H9 (cell line): ENCODE results near the gene PDE4DIP. TPM values are rescaled to one million over a fixed set of nuclear protein-coding genes. Genes with fewer than 3 reads are reported as not detected.
"Not testable (repeated sequence)": the region's sequence is repeated elsewhere in the genome, so short reads cannot be mapped to it uniquely, and the experiment has no call there.

Experiments
- DNase-seq: peaks from one replicate; pipeline ENCODE4 v3.0.0-alpha.2; 2017
- H2AFZ ChIP-seq: one replicate; pipeline ENCODE4 v1.6.1; 2013; ENCODE audit warnings: mild to moderate bottlenecking, low read length, control low read depth, moderate library complexity
- H2AK5ac ChIP-seq: 2 replicates; pipeline ENCODE4 v1.6.1; 2013; ENCODE audit warnings: low read length, control low read depth, mixed read lengths; ENCODE audit not compliant: insufficient read length
- H2BK120ac ChIP-seq: one replicate; pipeline ENCODE4 v1.6.1; 2013; ENCODE audit warnings: low read depth, mild to moderate bottlenecking, low read length, control low read depth, inconsistent platforms; ENCODE audit not compliant: poor library complexity, severe bottlenecking
- H2BK12ac ChIP-seq: 2 replicates; pipeline ENCODE4 v1.6.1; 2013; ENCODE audit warnings: low read length, control low read depth, mixed read lengths, low read depth; ENCODE audit not compliant: insufficient read length
- H2BK15ac ChIP-seq: 2 replicates; pipeline ENCODE4 v1.6.1; 2013; ENCODE audit warnings: low read depth, low read length, control low read depth
- H2BK20ac ChIP-seq: one replicate; pipeline ENCODE4 v1.6.1; 2013; ENCODE audit warnings: low read depth, mild to moderate bottlenecking, low read length, control low read depth, inconsistent platforms; ENCODE audit not compliant: poor library complexity, severe bottlenecking
- H2BK5ac ChIP-seq: 2 replicates; pipeline ENCODE4 v1.6.1; 2013; ENCODE audit warnings: low read length, control low read depth, mixed read lengths; ENCODE audit not compliant: insufficient read length
- H3K14ac ChIP-seq: 2 replicates; pipeline ENCODE4 v1.6.1; 2013; ENCODE audit warnings: low read length, control low read depth; ENCODE audit not compliant: insufficient read depth
- H3K18ac ChIP-seq: 2 replicates; pipeline ENCODE4 v1.6.1; 2013; ENCODE audit warnings: low read depth, mild to moderate bottlenecking, mixed read lengths, low read length, control low read depth; ENCODE audit not compliant: insufficient read length
- H3K23ac ChIP-seq: 2 replicates; pipeline ENCODE4 v1.6.1; 2013; ENCODE audit warnings: low read length, control low read depth, mixed read lengths, low read depth; ENCODE audit not compliant: insufficient read length
- H3K23me2 ChIP-seq: 2 replicates; pipeline ENCODE4 v1.6.1; 2013; ENCODE audit warnings: low read depth, mild to moderate bottlenecking, mixed read lengths, low read length, control low read depth; ENCODE audit not compliant: insufficient read length, poor library complexity, severe bottlenecking
- H3K27ac ChIP-seq: 2 replicates; pipeline ENCODE4 v1.5.1; 2013; ENCODE audit warnings: low read length, control low read depth, mixed read lengths, low read depth; ENCODE audit not compliant: insufficient read length
- H3K27me3 ChIP-seq: 2 replicates; pipeline ENCODE4 v1.6.1; 2013; ENCODE audit warnings: low read length, control low read depth, inconsistent platforms; ENCODE audit not compliant: insufficient read depth
- H3K4ac ChIP-seq: 2 replicates; pipeline ENCODE4 v1.6.1; 2013; ENCODE audit warnings: low read depth, mild to moderate bottlenecking, control low read depth, inconsistent platforms, low read length, moderate library complexity
- H3K4me1 ChIP-seq: 2 replicates; pipeline ENCODE4 v1.6.1; 2013; ENCODE audit warnings: low read length, control low read depth, inconsistent platforms; ENCODE audit not compliant: insufficient read depth
- H3K4me2 ChIP-seq: 2 replicates; pipeline ENCODE4 v1.6.1; 2013; ENCODE audit warnings: low read length, control low read depth, mixed read lengths; ENCODE audit not compliant: insufficient read length, insufficient read depth
- H3K56ac ChIP-seq: 2 replicates; pipeline ENCODE4 v1.6.1; 2013; ENCODE audit warnings: low read depth, mild to moderate bottlenecking, mixed read lengths, low read length, control low read depth; ENCODE audit not compliant: insufficient read length
- H3K79me1 ChIP-seq: 2 replicates; pipeline ENCODE4 v1.6.1; 2013; ENCODE audit warnings: low read depth, mild to moderate bottlenecking, moderate library complexity, low read length, control low read depth, inconsistent platforms; ENCODE audit not compliant: insufficient read depth, poor library complexity, severe bottlenecking
- H3K79me2 ChIP-seq: 2 replicates; pipeline ENCODE4 v1.6.1; 2013; ENCODE audit warnings: low read length, control low read depth, inconsistent platforms; ENCODE audit not compliant: insufficient read depth
- H3K9ac ChIP-seq: 2 replicates; pipeline ENCODE4 v1.6.1; 2013; ENCODE audit warnings: low read length, control low read depth, mixed read lengths; ENCODE audit not compliant: insufficient read length; ENCODE audit errors: extremely low read depth
- H3K9me3 ChIP-seq: one replicate; pipeline ENCODE4 v1.6.1; 2013; ENCODE audit warnings: low read depth, low read length, inconsistent platforms; ENCODE audit not compliant: control insufficient read depth
- H3T11ph ChIP-seq: one replicate; pipeline ENCODE4 v1.6.1; 2013; ENCODE audit warnings: mild to moderate bottlenecking, low read length, control low read depth, inconsistent platforms
- H4K20me1 ChIP-seq: one replicate; pipeline ENCODE4 v1.6.1; 2013; ENCODE audit not compliant: control insufficient read depth, insufficient read length, insufficient read depth
- H4K5ac ChIP-seq: 2 replicates; pipeline ENCODE4 v1.6.1; 2013; ENCODE audit warnings: low read depth, mild to moderate bottlenecking, mixed read lengths, low read length, control low read depth; ENCODE audit not compliant: insufficient read length
- H4K8ac ChIP-seq: replicated peaks from 2 replicates; pipeline ENCODE4 v1.6.1; 2013; ENCODE audit warnings: low read length, control low read depth, mixed read lengths, low read depth; ENCODE audit not compliant: insufficient read length
- H4K91ac ChIP-seq: 2 replicates; pipeline ENCODE4 v1.6.1; 2013; ENCODE audit warnings: low read depth, mild to moderate bottlenecking, moderate library complexity, mixed read lengths, low read length, control low read depth; ENCODE audit not compliant: insufficient read length
- H3K27ac Mint-ChIP-seq, 3 experiments: 2 replicates in 2 of 3; 3 replicates in 1 of 3; pipeline ENCODE4 v1.8.0; 2020 to 2021; ENCODE audit warnings: mixed read lengths in 3 of 3, mild to moderate bottlenecking in 1 of 3, moderate library complexity in 1 of 3
- H3K27me3 Mint-ChIP-seq: 2 replicates; pipeline ENCODE4 v1.8.0; 2021; ENCODE audit warnings: low read depth, mild to moderate bottlenecking, moderate library complexity, mixed read lengths
- H3K36me3 Mint-ChIP-seq, 3 experiments: 2 replicates in 2 of 3; 3 replicates in 1 of 3; pipeline ENCODE4 v1.8.0; 2020 to 2021; ENCODE audit warnings: low read depth in 3 of 3, mixed read lengths in 3 of 3; ENCODE audit not compliant: insufficient read depth in 1 of 3
- H3K4me1 Mint-ChIP-seq, 2 experiments: 2 replicates each; pipeline ENCODE4 v1.8.0; 2020; ENCODE audit warnings: mixed read lengths in 2 of 2
- H3K4me3 Mint-ChIP-seq, 2 experiments: 2 replicates in 1 of 2; 3 replicates in 1 of 2; pipeline ENCODE4 v1.8.0; 2020 to 2021; ENCODE audit warnings: mild to moderate bottlenecking in 2 of 2, mixed read lengths in 2 of 2, moderate library complexity in 1 of 2
- H3K9me3 Mint-ChIP-seq, 2 experiments: 2 replicates in 1 of 2; 3 replicates in 1 of 2; pipeline ENCODE4 v1.8.0; 2020; ENCODE audit warnings: mild to moderate bottlenecking in 2 of 2, mixed read lengths in 2 of 2, moderate library complexity in 1 of 2
- WGBS: extraction: QIAGEN DNeasy Blood & Tissue Kit; methylation state at CpG from one replicate; pipeline ENCODE4 v1.1.7; 2013; ENCODE audit warnings: missing lambda C conversion rate, low lambda C conversion rate, mixed read lengths; ENCODE audit not compliant: insufficient read length; ENCODE audit errors: extremely low coverage; 5-methylcytosine and 5-hydroxymethylcytosine counted together
- total RNA-seq: library from RNA; stranded (reverse); gene quantifications from 2 replicates; pipeline ENCODE4 v1.2.1, GENCODE V29; 2021
- TF ChIP-seq, protein P1 (sequence below): fragments of 200-600 bp; sonication (generic); conservative IDR thresholded peaks from 3 replicates; pipeline ENCODE4 v1.8.0; 2021; ENCODE audit warnings: antibody characterized with exemption, mild to moderate bottlenecking

PDE4DIP gene
- total RNA-seq, 1 experiment from 2014 or later: 15.7 TPM

DNA sequence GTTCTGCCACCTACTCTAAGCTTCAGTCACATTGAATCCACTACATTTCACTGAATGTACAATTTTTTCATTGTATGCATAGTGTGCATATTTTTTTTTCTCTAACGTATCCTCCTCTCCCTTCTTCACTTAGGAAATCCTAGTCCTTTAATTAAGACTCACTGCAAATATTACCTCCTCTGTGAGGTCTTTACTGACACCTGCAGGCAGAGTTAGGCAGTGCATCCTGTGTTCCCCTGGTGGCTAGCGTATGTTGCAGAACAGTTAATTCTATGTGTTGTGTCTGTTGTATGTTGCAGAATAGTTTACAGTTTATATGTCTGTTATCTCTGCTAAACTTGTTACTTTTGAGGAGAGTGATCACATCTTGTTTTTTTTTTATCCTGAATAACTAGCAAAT is 121.9 kb downstream of the PDE4DIP start:
- not testable (repeated sequence) for H3K56ac ChIP-seq, H4K20me1 ChIP-seq, H3K9ac ChIP-seq, H3K23me2 ChIP-seq, H3K4me3 Mint-ChIP-seq, H2BK15ac ChIP-seq, H2BK20ac ChIP-seq, DNase-seq, H3K4me2 ChIP-seq, H2AK5ac ChIP-seq, H3K27me3 Mint-ChIP-seq, H3K79me2 ChIP-seq, H3K23ac ChIP-seq, H3T11ph ChIP-seq, H3K27ac ChIP-seq, H2AFZ ChIP-seq, H3K36me3 Mint-ChIP-seq, H4K5ac ChIP-seq, H3K14ac ChIP-seq, H3K27ac Mint-ChIP-seq, H3K18ac ChIP-seq, H3K4ac ChIP-seq, H3K9me3 ChIP-seq, H2BK5ac ChIP-seq, H3K4me1 Mint-ChIP-seq, H2BK12ac ChIP-seq, H2BK120ac ChIP-seq, H3K27me3 ChIP-seq, H3K4me1 ChIP-seq, H4K91ac ChIP-seq, H4K8ac ChIP-seq, H3K79me1 ChIP-seq, H3K9me3 Mint-ChIP-seq
- TF ChIP-seq, protein P1, sequence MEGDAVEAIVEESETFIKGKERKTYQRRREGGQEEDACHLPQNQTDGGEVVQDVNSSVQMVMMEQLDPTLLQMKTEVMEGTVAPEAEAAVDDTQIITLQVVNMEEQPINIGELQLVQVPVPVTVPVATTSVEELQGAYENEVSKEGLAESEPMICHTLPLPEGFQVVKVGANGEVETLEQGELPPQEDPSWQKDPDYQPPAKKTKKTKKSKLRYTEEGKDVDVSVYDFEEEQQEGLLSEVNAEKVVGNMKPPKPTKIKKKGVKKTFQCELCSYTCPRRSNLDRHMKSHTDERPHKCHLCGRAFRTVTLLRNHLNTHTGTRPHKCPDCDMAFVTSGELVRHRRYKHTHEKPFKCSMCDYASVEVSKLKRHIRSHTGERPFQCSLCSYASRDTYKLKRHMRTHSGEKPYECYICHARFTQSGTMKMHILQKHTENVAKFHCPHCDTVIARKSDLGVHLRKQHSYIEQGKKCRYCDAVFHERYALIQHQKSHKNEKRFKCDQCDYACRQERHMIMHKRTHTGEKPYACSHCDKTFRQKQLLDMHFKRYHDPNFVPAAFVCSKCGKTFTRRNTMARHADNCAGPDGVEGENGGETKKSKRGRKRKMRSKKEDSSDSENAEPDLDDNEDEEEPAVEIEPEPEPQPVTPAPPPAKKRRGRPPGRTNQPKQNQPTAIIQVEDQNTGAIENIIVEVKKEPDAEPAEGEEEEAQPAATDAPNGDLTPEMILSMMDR: peak; percentile 22; the same call in 2 of the 3 replicates
- WGBS: no CpG with 5 or more reads among the region's 2 CpGs

DNA sequence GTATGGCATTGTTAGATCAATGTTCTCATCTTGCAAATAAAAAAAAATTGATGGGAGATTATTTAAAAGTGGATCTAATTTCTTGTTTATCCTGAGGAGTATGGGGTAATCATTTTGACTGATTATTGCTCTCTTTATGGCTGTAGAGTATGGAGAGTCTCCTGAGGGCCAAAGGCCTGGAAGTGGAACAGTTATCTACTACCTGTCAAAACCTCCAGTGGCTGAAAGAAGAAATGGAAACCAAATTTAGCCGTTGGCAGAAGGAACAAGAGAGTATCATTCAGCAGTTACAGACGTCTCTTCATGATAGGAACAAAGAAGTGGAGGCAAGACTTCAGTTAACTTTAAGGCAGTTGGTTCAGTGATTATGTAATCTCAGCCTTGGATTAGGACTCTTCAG is 123.4 kb downstream of the PDE4DIP start:
- H4K5ac ChIP-seq, DNase-seq, H3K27ac ChIP-seq, H3K79me1 ChIP-seq, H3K14ac ChIP-seq, H3K36me3 Mint-ChIP-seq, H2AFZ ChIP-seq, H3T11ph ChIP-seq, H3K4me3 Mint-ChIP-seq, H3K4me1 Mint-ChIP-seq, H3K27ac Mint-ChIP-seq, H2BK20ac ChIP-seq, H2BK12ac ChIP-seq, H4K8ac ChIP-seq, H3K9me3 Mint-ChIP-seq, H3K27me3 Mint-ChIP-seq, H3K79me2 ChIP-seq, H3K23ac ChIP-seq, H3K9ac ChIP-seq, H3K56ac ChIP-seq, H2AK5ac ChIP-seq, H3K4ac ChIP-seq, H3K27me3 ChIP-seq, H3K4me1 ChIP-seq, H4K20me1 ChIP-seq, H3K4me2 ChIP-seq, H2BK15ac ChIP-seq, H3K23me2 ChIP-seq, H3K18ac ChIP-seq, H3K9me3 ChIP-seq, H2BK5ac ChIP-seq, H2BK120ac ChIP-seq, H4K91ac ChIP-seq: not testable (repeated sequence)
- no CpG with 5 or more reads among the region's 2 CpGs for WGBS
